ENCODE data around the gene ADGRG1. TPM values are rescaled to one million over a fixed set of nuclear protein-coding genes. Genes with fewer than 3 reads are reported as not detected.

The ADGRG1 gene
- total and polyA plus RNA-seq, 2 donors (not counting 1 experiment from before 2014, with no cell fraction given) = 0.20 to 0.61 TPM

DNA sequence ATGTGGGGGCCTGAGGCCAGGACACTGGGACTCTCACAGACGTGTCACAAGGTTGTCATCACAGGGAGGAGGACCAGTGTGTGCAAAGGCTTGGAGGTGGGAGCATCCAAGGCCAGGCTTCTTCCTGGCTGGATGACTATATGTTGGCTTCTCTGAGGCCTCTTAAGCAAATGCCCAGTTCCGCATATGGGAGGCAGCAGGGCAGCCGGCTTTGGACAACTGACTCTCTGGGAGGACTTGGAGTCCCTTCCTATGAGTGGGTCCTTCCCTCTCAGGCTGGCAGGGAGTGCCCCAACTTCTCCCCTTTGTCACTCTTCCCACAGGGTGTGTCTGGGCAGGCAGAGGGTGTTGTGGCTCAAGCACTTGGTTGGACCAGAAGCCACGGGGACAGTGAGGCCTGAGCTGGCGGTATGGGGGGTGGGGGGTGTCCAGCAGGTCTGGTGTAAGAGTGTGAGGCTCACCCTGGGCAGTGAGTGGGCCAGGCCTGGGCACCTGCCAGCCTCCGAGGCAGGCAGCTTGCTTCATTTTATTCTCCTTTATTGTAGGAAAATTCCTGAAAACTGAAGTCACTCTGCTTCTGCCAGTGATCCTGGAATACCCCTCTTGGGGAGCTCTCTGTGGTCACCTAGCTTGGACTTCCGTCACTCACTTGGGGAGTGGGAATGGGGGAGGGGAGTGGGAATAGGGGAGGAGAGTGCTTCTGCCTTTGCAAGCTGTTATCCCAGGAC lies 14.9 kb downstream of the ADGRG1 start:
- intact Hi-C loops (cut with micrococcal nuclease) = no loop called here
- ATAC-seq (ENCODE audit: low read depth) = no peak
- no peaks in the 10 kb centered on the region for H4K20me1 ChIP-seq (ENCODE audit: control insufficient read depth, insufficient read depth, low read length, poor library complexity, severe bottlenecking)
- Mint-ChIP-seq H3K27ac (no peak overlapping the region), H3K4me3 (no peak overlapping the region), H3K4me1 (peaks cover 23% of the 10 kb centered on the region), H3K9me3 (ENCODE audit: insufficient read depth) (no peaks in the 10 kb centered on the region), H3K27me3 (peaks cover 1% of the 10 kb centered on the region)
- H3K27ac ChIP-seq (ENCODE audit: low read length in 2 of 2) = no peak overlapping the region
- H3K36me3 ChIP-seq (replicated peaks in 1 of 2; ENCODE audit: control extremely low read depth in 1 of 2, control insufficient read depth in 1 of 2, extremely low read depth in 1 of 2, insufficient read depth in 2 of 2, low read length in 1 of 2) = no peaks in the 10 kb centered on the region
- no peak overlapping the region for H3K4me3 ChIP-seq (ENCODE audit: control extremely low read depth in 1 of 5, extremely low read depth in 1 of 5, insufficient read depth in 1 of 5, low read depth in 2 of 5, low read length in 4 of 5)
- TF ChIP-seq CTCF (IDR thresholded peaks at IDR 0.05) (no peak), EZH2 (IDR thresholded peaks at IDR 0.05; ENCODE audit: borderline replicate concordance, insufficient read depth, low read depth, low read length, poor library complexity, severe bottlenecking) (no peak)
- no peak overlapping the region for H2AFZ ChIP-seq (ENCODE audit: insufficient read depth, low read depth, low read length, poor library complexity, severe bottlenecking)
- peaks cover 0 to 14% (median 0%) of the 10 kb centered on the region in 3 donors for H3K9me3 ChIP-seq (ENCODE audit: control extremely low read depth in 1 of 3, control insufficient read depth in 2 of 3, insufficient read depth in 1 of 3, low read length in 2 of 3)
- DNase-seq = no peak
- CTCF ChIA-PET = interaction anchor here (1.3 kb wide), 1 partner anchor 123 kb away, joined by 3 read pairs; no protein-coding TSS in a partner anchor
- no peak overlapping the region for H3K9ac ChIP-seq (ENCODE audit: low read length)
- POLR2A ChIA-PET = no interaction called here
- H3K79me2 ChIP-seq (ENCODE audit: control insufficient read depth, insufficient read depth, low read length) = no peaks in the 10 kb centered on the region
- H3K27me3 ChIP-seq (replicated peaks in 1 of 4; ENCODE audit: control extremely low read depth in 1 of 4, control insufficient read depth in 3 of 4, insufficient read depth in 4 of 4, low read length in 3 of 4) = peaks cover 0 to 9% (median 0%) of the 10 kb centered on the region in 4 experiments
- H3K4me1 ChIP-seq (ENCODE audit: control insufficient read depth in 2 of 2, insufficient read depth in 2 of 2, low read length in 2 of 2) = peaks cover 18 to 23% of the 10 kb centered on the region in 2 donors
- WGBS (ENCODE audit: insufficient coverage) = 53% methylated on average over 4 of the region's 7 CpGs
- H3K4me2 ChIP-seq (replicated peaks; ENCODE audit: low read depth, low read length, poor library complexity, severe bottlenecking) = no peak overlapping the region

DNA sequence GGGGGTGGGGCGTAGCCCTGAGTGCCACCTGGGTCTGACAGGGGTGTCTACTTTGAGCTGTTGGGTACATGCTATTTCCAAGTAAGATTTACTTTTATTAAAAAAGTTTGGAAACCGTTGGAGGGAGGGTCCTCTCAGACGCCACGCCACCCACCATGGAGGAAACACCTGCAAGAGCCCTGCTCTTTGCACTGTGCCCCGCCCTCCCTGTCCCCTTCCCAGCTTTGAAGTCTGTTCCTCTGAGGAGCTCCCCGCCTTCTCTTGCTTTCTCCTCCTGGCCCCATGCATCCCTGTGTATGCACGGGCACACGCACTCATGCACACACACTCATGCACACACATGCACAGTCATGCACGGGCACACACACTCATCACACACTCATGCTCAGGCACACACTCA lies 15.5 kb downstream of the ADGRG1 start:
- Histone ChIP-seq H3K9me3 (ENCODE audit: control extremely low read depth in 1 of 3, control insufficient read depth in 2 of 3, insufficient read depth in 1 of 3, low read length in 2 of 3) (peaks cover 0 to 17% (median 0%) of the 10 kb centered on the region in 3 donors), H3K79me2 (ENCODE audit: control insufficient read depth, insufficient read depth, low read length) (no peaks in the 10 kb centered on the region), H3K9ac (ENCODE audit: low read length) (no peak overlapping the region), H3K27ac (ENCODE audit: low read length in 2 of 2) (no peak overlapping the region), H3K4me3 (ENCODE audit: control extremely low read depth in 1 of 5, extremely low read depth in 1 of 5, insufficient read depth in 1 of 5, low read depth in 2 of 5, low read length in 4 of 5) (no peak overlapping the region), H2AFZ (ENCODE audit: insufficient read depth, low read depth, low read length, poor library complexity, severe bottlenecking) (no peak overlapping the region), H3K4me1 (ENCODE audit: control insufficient read depth in 2 of 2, insufficient read depth in 2 of 2, low read length in 2 of 2) (peaks cover 23 to 29% of the 10 kb centered on the region in 2 donors), H4K20me1 (ENCODE audit: control insufficient read depth, insufficient read depth, low read length, poor library complexity, severe bottlenecking) (no peaks in the 10 kb centered on the region), H3K36me3 (replicated peaks in 1 of 2; ENCODE audit: control extremely low read depth in 1 of 2, control insufficient read depth in 1 of 2, extremely low read depth in 1 of 2, insufficient read depth in 2 of 2, low read length in 1 of 2) (no peaks in the 10 kb centered on the region), H3K27me3 (replicated peaks in 1 of 4; ENCODE audit: control extremely low read depth in 1 of 4, control insufficient read depth in 3 of 4, insufficient read depth in 4 of 4, low read length in 3 of 4) (peaks cover 0 to 9% (median 0%) of the 10 kb centered on the region in 4 experiments), H3K4me2 (replicated peaks; ENCODE audit: low read depth, low read length, poor library complexity, severe bottlenecking) (no peak overlapping the region)
- TF ChIP-seq EZH2 (IDR thresholded peaks at IDR 0.05; ENCODE audit: borderline replicate concordance, insufficient read depth, low read depth, low read length, poor library complexity, severe bottlenecking) = no peak
- no peak for TF ChIP-seq CTCF (IDR thresholded peaks at IDR 0.05)
- peaks cover 29% of the 10 kb centered on the region for H3K4me1 Mint-ChIP-seq
- no peaks in the 10 kb centered on the region for H3K9me3 Mint-ChIP-seq (ENCODE audit: insufficient read depth)
- POLR2A ChIA-PET = no interaction called here
- CTCF ChIA-PET = interaction anchor here (1.3 kb wide), 1 partner anchor 124 kb away, joined by 3 read pairs; no protein-coding TSS in a partner anchor
- no peaks in the 10 kb centered on the region for H3K27me3 Mint-ChIP-seq
- WGBS (ENCODE audit: insufficient coverage) = 7% methylated on average over 8 of the region's 9 CpGs
- DNase-seq (no peak), ATAC-seq (ENCODE audit: low read depth) (no peak)
- H3K27ac Mint-ChIP-seq = no peak overlapping the region
- intact Hi-C loops (cut with micrococcal nuclease) = no loop called here
- no peak overlapping the region for H3K4me3 Mint-ChIP-seq

Measured in B cell (primary cell).